ENCODE results near the gene RGS10.
"Not testable (repeated sequence)": the region's sequence is repeated elsewhere in the genome, so short reads cannot be mapped to it uniquely, and the experiment has no call there.

RGS10 gene

GRCh38 chr10:119537953-119538630 lies 4.4 kb downstream of the RGS10 start:
- Histone ChIP-seq H3K27me3 (no peaks in the 10 kb centered on the region), H3K27ac (no peak overlapping the region), H3K4me1 (peaks cover 0 to 21% (median 9%) of the 10 kb centered on the region in 4 donors), H3K4me3 (no peak overlapping the region), H3K9me3 (no peaks in the 10 kb centered on the region), H3K36me3 (no peaks in the 10 kb centered on the region)
- DNase-seq, result no peak
- no peak for TF ChIP-seq CTCF (IDR thresholded peaks at IDR 0.05)
- intact Hi-C loops (cut with DNase I; ENCODE audit: low total_unique reads), result no loop called here

- no peak overlapping the region for H3K27ac ChIP-seq
- no peaks in the 10 kb centered on the region for H3K27me3 ChIP-seq
- intact Hi-C loops (cut with DNase I; ENCODE audit: low total_unique reads), result no loop called here
- no peak for DNase-seq
- H3K4me1 ChIP-seq, result peaks cover 0 to 10% (median 1%) of the 10 kb centered on the region in 4 donors
- H3K9me3 ChIP-seq, result no peaks in the 10 kb centered on the region
- no peak for TF ChIP-seq CTCF (IDR thresholded peaks at IDR 0.05)
- H3K36me3 ChIP-seq, result no peaks in the 10 kb centered on the region
- no peak overlapping the region for H3K4me3 ChIP-seq
Measured at GRCh38 chr10:119536508-119537025, 6.0 kb downstream of the RGS10 start.

GRCh38 chr10:119535837-119536507 lies 6.5 kb downstream of the RGS10 start:
- H3K9me3 ChIP-seq, result no peaks in the 10 kb centered on the region
- H3K36me3 ChIP-seq, result no peaks in the 10 kb centered on the region
- DNase-seq, result no peak
- intact Hi-C loops (cut with DNase I; ENCODE audit: low total_unique reads), result no loop called here
- no peak for TF ChIP-seq CTCF (IDR thresholded peaks at IDR 0.05)
- H3K4me1 ChIP-seq, result peaks cover 0 to 10% (median 1%) of the 10 kb centered on the region in 4 donors
- H3K27ac ChIP-seq, result no peak overlapping the region
- H3K4me3 ChIP-seq, result no peak overlapping the region
- H3K27me3 ChIP-seq, result no peaks in the 10 kb centered on the region

- no peak for DNase-seq
- Histone ChIP-seq H3K27ac (no peak overlapping the region), H3K4me1 (peaks cover 0 to 10% (median 1%) of the 10 kb centered on the region in 4 donors), H3K9me3 (no peaks in the 10 kb centered on the region), H3K4me3 (no peak overlapping the region), H3K36me3 (no peaks in the 10 kb centered on the region), H3K27me3 (no peaks in the 10 kb centered on the region)
- intact Hi-C loops (cut with DNase I; ENCODE audit: low total_unique reads), result no loop called here
- TF ChIP-seq CTCF (IDR thresholded peaks at IDR 0.05), result no peak
Measured at GRCh38 chr10:119535305-119535704, 7.2 kb downstream of the RGS10 start.

GRCh38 chr10:119533473-119533872 lies 9.0 kb downstream of the RGS10 start:
- Histone ChIP-seq H3K9me3 (no peaks in the 10 kb centered on the region), H3K4me1 (peaks cover 0 to 2% (median 0%) of the 10 kb centered on the region in 4 donors), H3K36me3 (no peaks in the 10 kb centered on the region), H3K27ac (no peak overlapping the region), H3K4me3 (no peak overlapping the region), H3K27me3 (no peaks in the 10 kb centered on the region)
- DNase-seq, result no peak
- intact Hi-C loops (cut with DNase I; ENCODE audit: low total_unique reads), result no loop called here
- no peak for TF ChIP-seq CTCF (IDR thresholded peaks at IDR 0.05)

GRCh38 chr10:119532791-119533190 lies 9.7 kb downstream of the RGS10 start:
- peak in 1 of 2 donors; percentile 64 for DNase-seq
- not testable (repeated sequence) for H3K4me3 ChIP-seq

GRCh38 chr10:119532251-119532650 lies 10.3 kb downstream of the RGS10 start:
- H3K27me3 ChIP-seq; H3K9me3 ChIP-seq; intact Hi-C loops (cut with DNase I; ENCODE audit: low total_unique reads); H3K4me3 ChIP-seq; H3K4me1 ChIP-seq; H3K27ac ChIP-seq; H3K36me3 ChIP-seq: not testable (repeated sequence)
- DNase-seq, result peak in 1 of 2 donors; percentile 24

More at GRCh38 chr10:119532791-119533190, 9.7 kb downstream of the RGS10 start:
- H3K36me3 ChIP-seq; H3K27me3 ChIP-seq; H3K27ac ChIP-seq; H3K4me1 ChIP-seq; intact Hi-C loops (cut with DNase I; ENCODE audit: low total_unique reads); H3K9me3 ChIP-seq: not testable (repeated sequence)

Data from tibial artery (tissue), 4 donors.